Prostate gland (tissue), 2 donors: ENCODE measurements around the gene NT5DC1. TPM values are rescaled to one million over a fixed set of nuclear protein-coding genes. Genes with fewer than 3 reads are reported as not detected.

Source experiments
- DNase-seq: peaks from one replicate; pipeline ENCODE4 v3.0.0-alpha.2; 2019; ENCODE audit warnings: low spot score
- H3K27ac ChIP-seq, 2 donors: fragments of 200-600 bp; sonication (generic); 2 replicates each; pipeline ENCODE4 v1.5.1; 2017 to 2019
- H3K27me3 ChIP-seq: fragments of 200-600 bp; sonication (generic); replicated peaks from 2 replicates; pipeline ENCODE4 v1.5.1; 2019; ENCODE audit not compliant: insufficient read depth
- H3K36me3 ChIP-seq, 2 donors: fragments of 200-600 bp; sonication (generic); 1 replicate in 1 of 2; 2 replicates in 1 of 2; pipeline versions ENCODE4 v1.5.1 to v1.8.1; 2017 to 2019
- H3K4me1 ChIP-seq: fragments of 200-600 bp; sonication (generic); replicated peaks from 2 replicates; pipeline ENCODE4 v1.5.1; 2019
- H3K4me3 ChIP-seq, 2 donors: fragments of 200-600 bp; sonication (generic); 2 replicates each; pipeline ENCODE4 v1.5.1; 2017 to 2019
- H3K9me3 ChIP-seq: fragments of 200-600 bp; sonication (generic); 2 replicates; pipeline ENCODE4 v1.5.1; 2017
- CTCF ChIP-seq, 4 experiments: fragments of 200-600 bp in 2 of 4; fragments of 450-650 bp in 2 of 4; sonication (generic) in 2 of 4; IDR thresholded peaks; 1 replicate in 3 of 4; 2 replicates in 1 of 4; pipeline ENCODE4 v1.5.1; 2016 to 2019; ENCODE audit warnings: antibody characterized with exemption in 4 of 4, mild to moderate bottlenecking in 2 of 4, moderate library complexity in 2 of 4
- POLR2A ChIP-seq: fragments of 450-650 bp; IDR thresholded peaks from one replicate; pipeline ENCODE4 v1.6.1; 2016; ENCODE audit warnings: antibody characterized with exemption, mild to moderate bottlenecking
- POLR2AphosphoS5 ChIP-seq: sonication (generic); formaldehyde crosslinking; IDR thresholded peaks from one replicate; pipeline ENCODE4 v1.6.1; 2017; ENCODE audit warnings: antibody characterized with exemption
- WGBS: methylation state at CpG from one replicate; pipeline ENCODE4 v1.1.5; 2018; 5-methylcytosine and 5-hydroxymethylcytosine counted together
- intact Hi-C: fragments of 100-400 bp; cut with DNase I; formaldehyde crosslinking; loops from one replicate; pipeline ENCODE4 v1.14.2; 2022
- total RNA-seq, 2 donors: library from RNA; depleted of rRNA; stranded (reverse); fragments of >200 nt; gene quantifications; one replicate each; pipeline ENCODE4 v1.1.0, GENCODE V29; 2016

The NT5DC1 gene
- total RNA-seq, 2 donors from 2014 or later = 12.3 to 26.1 TPM

- Histone ChIP-seq H3K27ac (peak overlapping the region in 1 of 2 donors; percentile 49), H3K9me3 (no peaks in the 10 kb centered on the region), H3K4me3 (no peak overlapping the region), H3K4me1 (peaks cover 7% of the 10 kb centered on the region), H3K36me3 (no peaks in the 10 kb centered on the region), H3K27me3 (no peaks in the 10 kb centered on the region)
- intact Hi-C loops = no loop called here
- 70% methylated on average over 3 of the region's 3 CpGs for WGBS
- TF ChIP-seq POLR2AphosphoS5 (peak; percentile 55), POLR2A (no peak)
- DNase-seq = no peak
These were observed 4.6 kb downstream of the NT5DC1 start for GRCh38 chr6:116105247-116105646.

- WGBS = 40% methylated on average over 1 of the region's 1 CpG
- H3K9me3 ChIP-seq = no peaks in the 10 kb centered on the region
- H3K27ac ChIP-seq = no peak overlapping the region
- TF ChIP-seq POLR2A = no peak
- TF ChIP-seq CTCF (IDR thresholded peaks at IDR 0.05) = no peak
- no peak for TF ChIP-seq POLR2AphosphoS5
- no peaks in the 10 kb centered on the region for H3K27me3 ChIP-seq
- no peak overlapping the region for H3K4me3 ChIP-seq
- intact Hi-C loops = no loop called here
- DNase-seq = no peak
- H3K4me1 ChIP-seq = peaks cover 7% of the 10 kb centered on the region
- H3K36me3 ChIP-seq = no peaks in the 10 kb centered on the region
These were observed 5.5 kb downstream of the NT5DC1 start for GRCh38 chr6:116106146-116106545.

- DNase-seq = no peak
- Histone ChIP-seq H3K36me3 (no peaks in the 10 kb centered on the region), H3K27ac (no peak overlapping the region), H3K4me3 (no peak overlapping the region), H3K4me1 (peaks cover 7% of the 10 kb centered on the region), H3K27me3 (no peaks in the 10 kb centered on the region), H3K9me3 (no peaks in the 10 kb centered on the region)
- intact Hi-C loops = no loop called here
- TF ChIP-seq POLR2AphosphoS5 (no peak), POLR2A (no peak)
- WGBS = 32% methylated on average over 1 of the region's 1 CpG
These were observed 8.2 kb downstream of the NT5DC1 start for GRCh38 chr6:116108836-116109235.

GRCh38 chr6:116111552-116112528, 11.2 kb downstream of the NT5DC1 start:
- 60% methylated on average over 5 of the region's 5 CpGs for WGBS
- Histone ChIP-seq H3K9me3 (no peaks in the 10 kb centered on the region), H3K27ac (peak overlapping the region; percentile 63 to 77), H3K36me3 (no peaks in the 10 kb centered on the region), H3K27me3 (no peaks in the 10 kb centered on the region), H3K4me3 (no peak overlapping the region), H3K4me1 (no peaks in the 10 kb centered on the region)
- DNase-seq = no peak
- TF ChIP-seq CTCF (IDR thresholded peaks at IDR 0.05) = no peak
- peak; percentile 66 for TF ChIP-seq POLR2AphosphoS5
- intact Hi-C loops = no loop called here

- intact Hi-C loops = no loop called here
- Histone ChIP-seq H3K9me3 (no peaks in the 10 kb centered on the region), H3K36me3 (no peaks in the 10 kb centered on the region), H3K27me3 (no peaks in the 10 kb centered on the region), H3K27ac (peak overlapping the region in 1 of 2 donors; percentile 77), H3K4me1 (no peaks in the 10 kb centered on the region), H3K4me3 (no peak overlapping the region)
- DNase-seq = no peak
- WGBS = 93% methylated on average over 2 of the region's 2 CpGs
- no peak for TF ChIP-seq POLR2A
- TF ChIP-seq POLR2AphosphoS5 = no peak
- no peak for TF ChIP-seq CTCF (IDR thresholded peaks at IDR 0.05)
These were observed 12.7 kb downstream of the NT5DC1 start for GRCh38 chr6:116113386-116113785.

- H3K36me3 ChIP-seq = no peaks in the 10 kb centered on the region
- no peaks in the 10 kb centered on the region for H3K9me3 ChIP-seq
- DNase-seq = no peak
- H3K4me3 ChIP-seq = no peak overlapping the region
- TF ChIP-seq POLR2AphosphoS5 (no peak), CTCF (IDR thresholded peaks at IDR 0.05) (peak in 3 of 4 experiments; percentile 7 to 17 (median 13)), POLR2A (no peak)
- H3K27me3 ChIP-seq = no peaks in the 10 kb centered on the region
- WGBS = 74% methylated on average over 2 of the region's 2 CpGs
- intact Hi-C loops = no loop called here
- no peaks in the 10 kb centered on the region for H3K4me1 ChIP-seq
- no peak overlapping the region for H3K27ac ChIP-seq
These were observed 15.1 kb downstream of the NT5DC1 start for GRCh38 chr6:116115781-116116180.
